ENCODE data around the gene EFNA3.
A peak's percentile ranks its signal among the peaks of the same experiment; 100 is the strongest.
"Not testable (repeated sequence)": the region's sequence is repeated elsewhere in the genome, so short reads cannot be mapped to it uniquely, and the experiment has no call there.

Gene EFNA3

GRCh38 chr1:155110826-155111225, 32.2 kb downstream of the EFNA3 start:
- DNase-seq (ENCODE audit: low read depth), result no peak

DNA sequence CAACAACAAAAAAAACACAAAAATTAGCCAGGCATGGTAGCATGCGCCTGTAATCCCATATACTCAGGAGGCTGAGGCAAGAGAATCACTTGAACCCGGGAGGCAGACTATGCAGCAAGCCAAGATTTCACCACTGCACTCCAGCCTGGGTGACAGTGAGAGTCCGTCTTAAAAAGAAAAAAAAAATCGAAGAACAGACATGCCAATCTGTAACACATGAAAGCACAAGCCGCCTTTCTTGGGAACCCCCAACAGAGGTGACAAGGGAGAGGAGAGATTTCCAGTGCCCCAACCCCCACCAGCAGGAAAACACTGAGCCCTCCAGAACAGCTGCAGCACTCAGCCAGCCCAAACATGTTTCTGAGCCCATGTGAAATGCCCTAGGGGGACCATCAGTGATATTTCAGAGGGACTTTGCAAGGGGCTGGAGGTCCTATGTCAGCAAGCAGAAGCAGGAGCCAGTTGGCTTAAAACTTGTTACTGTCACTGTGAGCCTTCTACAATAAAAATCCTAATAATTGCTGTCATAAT, 34.9 kb downstream of the EFNA3 start:
- DNase-seq (ENCODE audit: low read depth), result no peak

- no peak for DNase-seq (ENCODE audit: low read depth)
These were observed 37.6 kb downstream of the EFNA3 start for GRCh38 chr1:155116113-155116764.

DNA sequence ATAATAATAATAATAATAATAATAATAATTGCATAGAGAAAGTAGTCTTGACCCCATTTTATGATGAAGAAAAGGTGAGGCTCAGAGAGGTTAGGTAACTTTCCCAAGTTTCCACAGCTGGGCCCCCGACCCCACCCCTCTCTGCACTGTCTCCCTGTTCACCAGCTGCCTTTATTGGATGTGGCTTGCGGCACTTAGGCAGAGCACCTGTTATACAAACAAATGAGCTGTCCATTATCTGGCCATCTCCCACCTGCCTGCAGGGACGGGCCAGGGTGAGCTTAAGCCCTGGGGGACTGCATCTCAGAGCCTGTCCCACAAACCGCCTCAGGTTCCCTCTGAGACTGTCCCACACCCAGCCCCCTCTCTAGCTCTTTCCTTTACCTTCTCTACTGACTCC, 39.0 kb downstream of the EFNA3 start:
- no peak for DNase-seq (ENCODE audit: low read depth)

- not testable (repeated sequence) for DNase-seq (ENCODE audit: low read depth)
These were observed 39.5 kb downstream of the EFNA3 start for GRCh38 chr1:155118090-155118489.

- no peak for DNase-seq (ENCODE audit: low read depth)
These were observed 41.6 kb downstream of the EFNA3 start for GRCh38 chr1:155120253-155120652.

DNA sequence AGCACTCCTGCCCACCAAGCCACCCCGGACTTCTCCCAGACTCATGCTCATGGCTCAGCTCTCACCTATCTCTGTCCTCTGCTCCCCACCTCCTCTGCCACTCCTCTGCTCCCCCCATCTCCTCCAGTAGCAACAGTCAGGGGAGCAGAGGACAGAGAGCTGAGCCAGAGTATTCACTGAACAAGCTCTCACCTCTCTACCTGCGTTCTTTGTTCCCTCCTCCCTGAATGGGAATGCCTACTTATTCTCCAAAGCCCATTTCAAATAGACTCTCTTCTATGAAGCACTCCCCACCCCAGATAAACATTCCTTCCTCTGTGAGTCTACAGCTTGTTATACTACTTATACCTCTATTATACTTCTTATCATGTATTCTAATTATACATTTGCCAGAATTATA, 42.6 kb downstream of the EFNA3 start:
- DNase-seq (ENCODE audit: low read depth), result no peak

DNA sequence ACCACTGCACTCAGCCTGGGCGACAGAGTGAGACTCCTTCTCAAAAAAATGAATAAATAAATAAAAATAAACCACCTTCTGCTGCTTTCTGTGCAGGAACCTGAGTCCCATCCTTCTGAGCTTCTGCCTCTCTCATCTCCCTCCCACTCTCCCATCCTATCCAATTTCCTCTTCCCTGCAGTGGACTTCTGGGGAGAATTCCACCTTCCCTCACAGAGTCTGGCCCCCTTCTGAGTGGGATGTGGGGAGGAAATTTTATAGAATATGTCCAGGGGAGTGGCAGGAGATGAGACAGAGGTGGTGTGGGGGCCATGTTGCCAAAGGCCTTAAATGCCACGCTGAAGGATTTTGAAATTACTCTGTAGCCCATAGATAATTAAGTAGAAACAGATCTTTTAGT, 43.7 kb downstream of the EFNA3 start:
- DNase-seq (ENCODE audit: low read depth), result no peak

DNA sequence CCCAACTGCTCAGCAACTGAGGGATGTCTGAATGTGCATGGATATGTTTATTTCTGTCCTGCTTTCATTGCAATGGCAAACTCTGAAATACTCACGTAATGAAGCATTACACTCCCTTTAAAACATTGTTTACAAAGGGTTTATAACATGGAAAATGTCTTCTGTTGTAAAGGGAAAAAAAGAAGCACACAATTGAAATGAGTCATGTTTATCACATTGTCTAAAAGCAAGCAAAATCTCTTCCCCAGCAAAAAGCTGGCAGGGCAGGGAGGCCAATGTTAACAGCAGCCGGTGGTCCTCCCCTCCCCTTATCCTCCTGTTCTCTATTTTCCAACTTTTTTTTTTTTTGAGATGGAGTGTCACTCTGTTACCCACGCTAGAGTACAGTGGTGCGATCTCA, 45.2 kb downstream of the EFNA3 start:
- DNase-seq (ENCODE audit: low read depth), result no peak

GRCh38 chr1:155124503-155125463, 46.1 kb downstream of the EFNA3 start:
- peak; percentile 11 for DNase-seq (ENCODE audit: low read depth)

DNA sequence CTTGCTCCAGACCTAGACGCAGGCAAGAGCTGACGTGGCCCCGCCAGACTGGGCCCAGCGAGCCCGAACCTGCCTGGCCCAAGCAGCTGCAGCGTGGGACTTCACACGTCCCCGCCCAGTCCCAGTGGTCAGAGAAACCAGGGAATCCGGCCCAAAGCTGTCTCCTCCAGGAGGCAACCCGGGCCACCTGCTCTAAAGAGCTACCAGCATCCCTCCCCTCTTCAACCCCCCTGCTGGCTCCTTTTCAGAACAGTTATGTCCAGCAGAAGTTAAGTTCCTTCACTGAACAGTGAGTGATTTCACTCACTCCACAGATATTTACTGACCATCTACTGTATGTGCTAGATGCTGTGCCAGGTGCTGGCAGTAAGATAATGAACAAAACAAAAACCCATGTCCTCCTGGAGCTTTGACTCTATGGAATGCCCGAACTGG, 46.9 kb downstream of the EFNA3 start:
- no peak for DNase-seq (ENCODE audit: low read depth)

DNA sequence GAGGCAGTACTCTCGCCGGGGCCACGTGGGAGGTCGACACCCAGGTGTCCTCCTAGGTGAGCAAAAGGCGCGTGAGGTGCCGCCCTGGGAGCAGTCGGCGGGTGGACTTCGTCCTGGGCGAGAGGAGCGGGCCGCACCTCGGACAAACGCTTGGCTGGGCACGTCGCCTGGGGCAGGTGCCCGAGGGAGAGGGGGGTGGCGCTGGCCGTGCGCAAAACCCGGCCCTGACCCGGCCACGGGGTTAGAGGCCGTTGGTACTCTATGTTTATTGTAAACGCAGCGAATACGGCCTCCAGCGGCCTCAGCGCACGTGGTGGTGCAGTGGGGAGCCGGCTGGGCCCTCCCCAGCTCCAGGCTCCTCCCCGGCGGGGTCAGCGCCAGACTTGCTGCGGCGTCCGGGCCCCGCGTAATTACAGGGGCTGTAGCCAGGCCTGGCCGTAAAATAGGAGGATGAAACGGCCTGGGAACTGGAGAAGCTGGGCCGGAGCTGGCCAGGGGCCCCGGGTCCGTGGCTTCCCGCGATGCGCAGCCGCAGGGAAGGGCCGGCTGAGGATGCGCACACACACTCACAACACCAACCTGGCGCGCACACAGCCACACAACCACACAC, 47.4 kb downstream of the EFNA3 start:
- peak; percentile 45 for DNase-seq (ENCODE audit: low read depth)

DNA sequence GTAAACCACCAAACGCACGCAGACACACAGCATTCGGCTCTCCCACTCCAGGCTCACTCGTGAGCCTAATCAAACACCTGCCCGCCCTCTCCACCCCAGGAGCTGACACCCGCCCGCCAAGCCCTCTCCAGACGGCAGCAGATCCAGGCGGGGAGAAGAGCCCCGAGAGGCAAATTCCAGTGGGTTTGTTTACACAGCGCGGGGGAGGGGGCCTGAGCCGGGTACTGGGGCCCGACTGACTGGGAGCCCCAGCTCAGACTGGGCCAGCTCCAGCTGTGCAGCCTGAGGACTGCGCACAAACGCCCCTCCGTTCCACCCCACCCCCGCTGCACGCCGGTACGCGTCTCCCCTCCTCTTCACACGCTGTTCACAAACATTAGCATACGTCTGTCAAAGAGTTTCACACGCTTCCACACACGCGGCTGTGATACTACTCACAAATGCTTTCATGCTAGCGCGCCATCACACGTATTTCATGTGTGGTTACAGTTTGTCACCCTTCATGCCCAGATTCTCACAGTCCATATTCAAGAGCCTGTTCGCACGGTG, 48.0 kb downstream of the EFNA3 start:
- peak; percentile 44 for DNase-seq (ENCODE audit: low read depth)

- DNase-seq (ENCODE audit: low read depth), result peak; percentile 67
These were observed 48.7 kb downstream of the EFNA3 start, which contains the start of gene EFNA1 for GRCh38 chr1:155127105-155127966. Gene EFNA1, plus strand, starts transcription at chr1:155127876. Its CDS starts 102 bp downstream, at chr1:155127978.

- no peak for DNase-seq (ENCODE audit: low read depth)
These were observed 49.5 kb downstream of the EFNA3 start for GRCh38 chr1:155127967-155128754.

- DNase-seq (ENCODE audit: low read depth), result no peak
These were observed 50.3 kb downstream of the EFNA3 start for GRCh38 chr1:155128755-155129473.

DNA sequence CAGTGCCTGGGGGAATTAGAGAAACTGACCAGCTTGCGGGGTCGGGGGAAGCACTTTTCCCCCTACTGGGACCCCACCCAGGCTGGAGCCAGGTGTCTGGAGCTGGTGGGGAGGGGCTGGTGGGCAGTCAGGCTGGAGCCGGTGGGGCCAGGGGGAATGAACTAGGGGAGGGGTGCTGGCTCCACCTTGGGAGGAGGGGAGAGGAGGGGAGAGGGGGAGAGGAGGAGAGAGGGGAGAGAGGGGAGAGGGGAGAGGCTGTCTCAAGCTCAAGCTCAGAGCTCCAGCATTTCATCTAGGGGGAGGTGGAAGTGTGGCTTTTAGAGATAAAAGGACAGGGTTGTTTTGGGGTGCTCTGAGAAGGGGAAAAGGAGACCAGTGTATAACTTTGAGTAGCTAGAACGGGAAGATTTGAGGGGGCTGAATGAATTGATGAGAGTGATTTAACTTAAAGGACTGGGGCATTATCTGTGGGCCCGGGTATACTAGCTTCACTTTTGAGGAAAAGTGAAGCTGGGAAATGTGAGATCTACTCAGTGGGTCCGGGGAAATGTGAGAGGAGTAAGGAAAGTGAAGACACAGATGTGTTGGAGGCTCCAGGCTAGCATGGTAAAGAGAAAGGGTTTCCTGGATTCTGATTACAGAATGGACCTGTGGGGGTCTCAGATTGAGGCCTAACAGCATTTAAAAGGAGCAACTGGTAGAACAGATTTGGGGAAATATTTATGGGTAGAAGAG, 51.8 kb downstream of the EFNA3 start:
- no peak for DNase-seq (ENCODE audit: low read depth)

DNA sequence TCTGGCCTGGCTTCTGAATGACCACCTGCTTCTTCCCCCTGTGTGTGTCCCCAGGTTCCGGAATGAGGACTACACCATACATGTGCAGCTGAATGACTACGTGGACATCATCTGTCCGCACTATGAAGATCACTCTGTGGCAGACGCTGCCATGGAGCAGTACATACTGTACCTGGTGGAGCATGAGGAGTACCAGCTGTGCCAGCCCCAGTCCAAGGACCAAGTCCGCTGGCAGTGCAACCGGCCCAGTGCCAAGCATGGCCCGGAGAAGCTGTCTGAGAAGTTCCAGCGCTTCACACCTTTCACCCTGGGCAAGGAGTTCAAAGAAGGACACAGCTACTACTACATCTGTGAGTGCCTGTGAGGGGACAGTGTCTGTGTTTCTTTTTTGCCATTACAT, 52.6 kb downstream of the EFNA3 start:
- no peak for DNase-seq (ENCODE audit: low read depth)

- DNase-seq (ENCODE audit: low read depth), result no peak
These were observed 53.2 kb downstream of the EFNA3 start for GRCh38 chr1:155131856-155132255.

Data from iris pigment epithelial cell (primary cell).